Uterus (tissue), 2 donors: ENCODE results near the gene SPATA18.

ENCODE experiments used
- POLR2A ChIP-seq, 2 donors: fragments of 450-650 bp; IDR thresholded peaks; one replicate each; pipeline ENCODE4 v1.6.1; 2016; ENCODE audit warnings: antibody characterized with exemption in 2 of 2, mild to moderate bottlenecking in 1 of 2, moderate library complexity in 1 of 2
- TF ChIP-seq, protein P1 (sequence below), 4 experiments: fragments of 200-600 bp in 2 of 4; fragments of 450-650 bp in 2 of 4; sonication (generic) in 2 of 4; IDR thresholded peaks; one replicate each; pipeline ENCODE4 v1.5.1; 2016 to 2019; ENCODE audit warnings: antibody characterized with exemption in 4 of 4, mild to moderate bottlenecking in 2 of 4, moderate library complexity in 1 of 4

DNA sequence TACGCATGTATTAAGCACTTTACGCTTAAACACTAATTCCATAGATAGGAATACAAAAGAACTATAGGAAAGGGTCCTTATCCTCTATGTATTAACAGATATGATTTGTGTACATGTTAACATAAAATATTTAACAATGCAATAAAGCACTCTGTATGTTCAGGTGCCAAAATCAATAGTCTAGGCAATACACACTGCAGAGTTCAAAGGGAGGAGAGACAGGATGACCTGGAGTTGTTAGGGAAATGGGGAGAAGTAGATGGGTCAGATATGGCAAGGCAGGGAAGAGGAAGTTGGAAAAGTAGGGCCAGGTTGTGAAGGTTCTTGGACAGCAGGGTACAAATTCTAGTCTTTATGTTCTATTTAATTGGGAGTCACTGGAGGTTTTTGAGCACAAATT is 15.9 kb upstream of the SPATA18 start:
- no peak for TF ChIP-seq POLR2A (IDR thresholded peaks at IDR 0.05)
- TF ChIP-seq, protein P1, sequence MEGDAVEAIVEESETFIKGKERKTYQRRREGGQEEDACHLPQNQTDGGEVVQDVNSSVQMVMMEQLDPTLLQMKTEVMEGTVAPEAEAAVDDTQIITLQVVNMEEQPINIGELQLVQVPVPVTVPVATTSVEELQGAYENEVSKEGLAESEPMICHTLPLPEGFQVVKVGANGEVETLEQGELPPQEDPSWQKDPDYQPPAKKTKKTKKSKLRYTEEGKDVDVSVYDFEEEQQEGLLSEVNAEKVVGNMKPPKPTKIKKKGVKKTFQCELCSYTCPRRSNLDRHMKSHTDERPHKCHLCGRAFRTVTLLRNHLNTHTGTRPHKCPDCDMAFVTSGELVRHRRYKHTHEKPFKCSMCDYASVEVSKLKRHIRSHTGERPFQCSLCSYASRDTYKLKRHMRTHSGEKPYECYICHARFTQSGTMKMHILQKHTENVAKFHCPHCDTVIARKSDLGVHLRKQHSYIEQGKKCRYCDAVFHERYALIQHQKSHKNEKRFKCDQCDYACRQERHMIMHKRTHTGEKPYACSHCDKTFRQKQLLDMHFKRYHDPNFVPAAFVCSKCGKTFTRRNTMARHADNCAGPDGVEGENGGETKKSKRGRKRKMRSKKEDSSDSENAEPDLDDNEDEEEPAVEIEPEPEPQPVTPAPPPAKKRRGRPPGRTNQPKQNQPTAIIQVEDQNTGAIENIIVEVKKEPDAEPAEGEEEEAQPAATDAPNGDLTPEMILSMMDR (IDR thresholded peaks at IDR 0.05): no peak
